HG03064 (cell line): ENCODE results near the gene PAIP2.
A peak's percentile ranks its signal among the peaks of the same experiment; 100 is the strongest.
"Not testable (repeated sequence)": the region's sequence is repeated elsewhere in the genome, so short reads cannot be mapped to it uniquely, and the experiment has no call there.

Experiments
- ATAC-seq: cut with Tn5 transposase; IDR thresholded peaks from one replicate; pipeline ENCODE4 v1.9.1; 2021; ENCODE audit warnings: low read depth; ENCODE audit not compliant: unreplicated experiment

Gene PAIP2

DNA sequence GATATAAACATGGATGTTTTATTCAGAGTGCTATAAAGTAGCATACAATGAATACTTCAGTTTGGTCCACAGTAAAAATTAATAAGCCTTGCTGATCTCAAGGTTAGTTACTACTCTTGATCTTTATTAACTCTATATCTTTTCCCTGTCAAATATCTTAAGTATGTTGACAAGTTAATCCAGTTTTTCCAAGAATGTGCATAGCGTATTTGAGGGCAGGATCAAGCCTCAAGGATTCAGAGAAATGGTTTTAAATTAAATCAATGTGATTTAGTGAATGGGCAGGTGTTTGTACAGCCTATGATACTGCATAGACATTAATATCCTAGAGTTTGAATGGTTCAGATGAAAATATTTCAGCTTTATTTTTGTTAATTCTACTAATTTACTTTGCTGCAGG is 27.4 kb upstream of the PAIP2 start:
- ATAC-seq: no peak

DNA sequence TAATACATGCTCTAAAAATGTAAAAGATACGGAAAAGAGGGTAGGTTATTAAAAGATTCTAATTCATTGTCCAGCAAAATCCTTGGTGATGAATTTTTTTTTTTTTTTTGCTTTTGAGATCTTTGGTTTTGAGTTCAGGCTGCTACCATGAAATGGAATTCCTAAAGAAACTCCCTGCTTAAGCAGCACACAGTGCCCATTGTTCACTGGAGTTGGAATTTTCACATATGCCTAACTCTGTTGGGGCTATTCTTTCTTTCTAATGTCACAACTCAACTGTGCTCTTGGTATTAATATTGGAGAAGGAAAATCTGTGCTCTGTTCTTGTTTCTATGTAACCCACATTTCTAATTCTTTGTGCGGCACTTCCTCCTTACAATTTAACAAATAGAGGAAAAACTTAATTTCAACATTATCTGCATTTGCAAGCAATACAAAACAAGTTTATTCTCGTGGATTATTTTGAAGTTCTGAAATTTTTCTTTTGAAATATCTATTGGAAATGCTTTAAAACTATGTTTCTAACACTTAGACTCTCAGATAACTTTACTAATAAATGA is 26.5 kb upstream of the PAIP2 start:
- ATAC-seq: no peak

DNA sequence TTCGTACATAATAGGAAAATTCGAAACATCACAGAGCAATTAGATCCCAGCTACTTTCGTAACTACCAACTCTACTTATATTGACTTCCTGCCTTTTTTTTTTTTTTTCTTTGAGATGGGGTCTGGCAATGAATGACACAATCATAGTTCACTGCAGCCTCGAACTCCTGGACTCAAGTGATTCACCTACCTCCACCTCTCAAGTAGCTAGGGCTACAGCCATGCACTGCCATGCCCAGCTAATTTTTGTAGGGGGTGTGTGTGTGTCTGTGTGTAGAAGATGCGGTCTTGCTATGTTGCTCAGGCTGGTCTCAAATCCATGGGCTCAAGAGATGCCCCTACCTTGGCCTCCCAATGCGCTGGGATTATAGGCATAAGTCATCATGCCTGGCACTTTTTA is 5.8 kb upstream of the PAIP2 start:
- ATAC-seq: no peak

DNA sequence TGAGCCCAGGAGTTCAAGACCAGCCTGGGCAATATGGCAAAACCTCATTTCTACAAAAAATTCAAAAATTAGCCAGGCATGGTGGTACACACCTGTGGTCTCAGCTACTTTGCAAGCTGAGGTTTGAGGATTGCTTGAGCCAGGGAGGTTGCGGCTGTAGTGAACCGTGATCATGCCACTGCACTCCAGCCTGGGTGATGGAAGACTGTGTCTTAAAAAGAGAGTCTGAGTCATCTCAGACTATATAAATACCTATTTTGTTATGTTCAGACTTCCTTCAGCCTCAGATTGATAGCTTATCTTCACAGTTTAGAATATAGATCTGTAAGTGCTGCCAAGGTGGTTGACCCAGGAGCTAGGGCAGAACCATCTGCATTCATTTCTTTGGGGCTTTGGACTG is 1.6 kb upstream of the PAIP2 start:
- ATAC-seq: no peak

DNA sequence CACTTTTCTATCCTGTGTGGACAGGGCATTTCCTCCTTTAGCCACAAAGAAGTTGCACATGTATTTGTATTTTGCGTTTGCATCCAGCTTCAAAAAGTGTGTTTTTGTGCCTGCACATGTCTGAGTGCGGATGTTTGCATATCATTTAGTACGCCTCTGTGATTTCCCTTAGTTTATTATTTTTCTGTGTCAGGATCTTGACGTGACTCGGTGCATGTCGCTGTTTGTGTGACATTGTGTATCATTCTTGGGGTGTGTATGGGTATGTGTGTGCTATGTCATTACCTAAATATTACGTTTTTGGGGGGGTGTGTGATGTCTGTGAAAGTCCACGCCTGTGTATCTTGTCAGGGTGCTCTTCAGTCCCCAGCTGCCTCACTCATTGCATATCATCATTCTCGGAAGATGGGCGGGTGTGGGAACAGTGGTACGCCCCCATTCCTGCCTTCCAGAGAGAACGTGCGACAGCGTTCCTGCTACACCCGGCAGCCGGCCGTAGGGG is 416 bp upstream of the PAIP2 start:
- ATAC-seq: no peak

DNA sequence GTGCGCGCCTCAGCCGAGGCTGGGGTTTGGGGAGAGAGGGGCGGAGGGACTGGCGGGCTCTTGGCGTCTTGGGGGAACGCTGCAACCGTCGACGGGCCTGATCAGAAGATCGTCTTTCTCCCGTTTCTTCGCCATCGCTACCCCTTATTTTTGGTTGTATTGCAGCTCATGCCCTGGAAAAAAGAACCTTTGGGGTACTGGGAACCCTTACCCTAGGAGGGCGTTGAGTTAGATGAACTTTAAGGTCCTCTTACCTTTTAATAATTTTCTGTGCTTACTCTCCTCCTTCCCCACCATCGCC is 719 bp downstream of the PAIP2 start:
- ATAC-seq: peak; percentile 35

DNA sequence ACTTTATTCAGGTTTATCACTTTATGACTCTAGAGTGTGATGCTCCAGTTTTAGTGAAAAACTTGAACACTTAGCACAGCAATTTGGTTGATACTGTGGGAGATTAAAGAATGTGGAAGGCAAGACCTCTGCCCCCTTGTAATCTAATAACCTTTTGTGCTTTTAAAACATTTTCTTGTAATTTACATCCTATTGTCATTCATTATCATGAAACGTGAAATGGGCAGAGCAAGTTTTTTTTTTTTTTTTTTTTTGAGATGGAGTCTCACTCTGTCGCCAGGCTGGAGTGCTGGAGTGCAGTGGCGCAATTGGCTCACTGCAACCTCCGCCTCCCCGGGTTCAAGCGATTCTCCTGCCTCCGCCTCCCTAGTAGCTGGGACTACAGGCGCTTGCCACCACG is 1.8 kb downstream of the PAIP2 start:
- ATAC-seq: no peak

DNA sequence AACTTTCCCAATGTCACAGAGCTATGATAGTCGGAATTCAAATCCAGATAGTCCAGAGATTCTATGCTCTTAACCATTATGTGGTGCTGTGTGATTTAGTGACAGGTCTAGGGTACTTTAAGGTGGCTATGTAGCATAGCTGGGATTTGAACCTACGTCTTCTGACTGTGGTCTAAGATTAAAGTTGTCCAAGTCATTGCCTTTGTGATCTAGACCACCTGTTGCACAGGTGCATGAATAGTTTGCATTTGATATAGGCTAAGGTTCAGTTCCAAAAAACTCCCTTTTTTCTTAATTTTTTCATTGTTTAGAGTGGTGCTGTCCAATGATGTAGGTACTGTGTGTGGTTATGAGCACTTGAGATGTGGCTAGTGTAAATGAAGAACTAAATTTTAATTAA is 2.5 kb downstream of the PAIP2 start:
- ATAC-seq: no peak

DNA sequence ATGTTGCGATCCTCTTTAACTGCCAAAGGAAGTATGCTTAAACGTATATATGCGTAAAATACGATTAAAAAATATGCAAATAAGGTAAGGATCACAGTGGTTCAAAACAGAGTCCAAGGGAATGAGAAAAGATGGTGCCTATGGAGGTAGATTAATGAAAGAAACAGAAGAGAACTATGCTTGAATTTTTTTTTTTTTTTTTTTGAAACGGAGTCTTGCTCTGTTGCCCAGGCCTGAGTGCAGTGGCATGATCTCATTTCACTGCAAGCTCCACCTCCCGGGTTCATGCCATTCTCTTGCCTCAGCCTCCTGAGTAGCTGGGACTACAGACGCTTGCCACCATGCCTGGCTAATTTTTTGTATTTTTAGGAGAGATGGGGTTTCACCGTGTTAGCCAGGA is 3.8 kb downstream of the PAIP2 start:
- ATAC-seq: not testable (repeated sequence)

DNA sequence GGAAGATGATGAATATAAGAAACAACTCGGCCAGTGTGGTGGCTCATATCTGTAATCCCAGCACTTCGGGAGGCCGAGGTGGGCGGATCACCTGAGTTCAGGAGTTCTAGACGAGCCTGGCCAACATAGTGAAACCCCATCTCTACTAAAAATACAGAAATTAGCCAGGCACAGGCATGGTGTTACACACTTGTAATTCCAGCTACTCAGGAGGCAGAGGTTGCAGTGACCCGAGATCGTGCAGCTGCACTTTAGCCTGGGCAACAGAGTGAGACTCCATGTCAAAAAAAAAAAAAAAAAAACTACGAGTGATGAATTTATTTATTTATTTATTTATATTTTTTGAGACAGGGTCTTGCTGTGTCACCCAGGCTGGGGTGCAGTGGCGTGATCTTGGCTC is 6.2 kb downstream of the PAIP2 start:
- not testable (repeated sequence) for ATAC-seq

DNA sequence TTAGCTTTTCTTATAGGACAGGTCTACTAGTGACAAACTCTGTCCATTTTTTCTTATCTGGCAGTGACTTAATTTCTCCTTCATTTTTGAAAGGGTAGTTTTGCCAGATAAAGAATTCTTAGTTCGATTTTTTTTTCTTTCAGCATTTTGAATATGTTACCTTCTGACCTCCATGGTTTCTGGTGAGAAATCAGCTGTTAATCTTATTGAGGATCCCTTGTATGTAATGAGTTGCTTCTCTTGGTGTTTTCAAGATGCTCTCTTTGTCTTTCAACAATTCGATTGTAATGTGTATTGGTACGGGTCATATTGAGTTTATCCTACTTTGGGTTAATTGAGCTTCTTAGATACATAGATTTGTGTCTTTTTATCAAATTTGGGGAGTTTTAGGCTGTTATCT is 12.5 kb downstream of the PAIP2 start:
- ATAC-seq: no peak

DNA sequence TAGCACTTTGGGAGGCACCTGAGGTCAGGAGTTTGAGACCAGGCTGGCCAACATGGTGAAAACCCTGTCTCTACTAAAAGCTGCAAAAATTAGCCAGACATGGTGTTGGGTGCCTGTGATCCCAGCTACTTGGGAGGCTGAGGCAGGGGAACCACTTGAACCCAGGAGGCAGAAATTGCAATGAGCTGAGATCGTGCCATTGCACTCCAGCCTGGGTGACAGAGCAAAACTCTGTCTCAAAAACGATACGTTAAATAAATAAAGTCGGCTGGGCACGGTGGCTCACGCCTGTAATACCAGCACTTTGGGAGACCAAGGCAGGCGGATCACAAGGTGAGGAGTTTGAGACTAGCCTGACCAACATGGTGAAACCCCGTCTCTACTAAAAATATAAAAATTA is 14.2 kb downstream of the PAIP2 start:
- not testable (repeated sequence) for ATAC-seq

DNA sequence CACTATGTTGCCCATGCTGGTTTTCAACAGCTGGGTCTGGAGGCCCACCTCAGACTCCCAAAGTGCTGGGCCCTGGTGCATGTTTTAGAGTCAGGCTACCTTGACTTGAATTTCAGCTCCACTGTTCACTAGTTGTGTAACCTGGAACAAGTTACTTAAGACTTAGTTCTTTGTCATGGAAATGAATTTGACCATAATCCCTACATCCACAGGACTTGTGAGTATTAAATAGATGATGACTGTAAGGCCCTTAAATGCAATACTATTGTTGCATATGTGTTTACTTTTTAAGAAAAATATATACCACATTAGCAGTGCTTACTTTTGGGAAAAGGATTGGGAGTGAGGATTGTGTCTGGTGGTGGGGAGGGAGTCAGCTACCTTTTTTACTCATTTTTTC is 16.4 kb downstream of the PAIP2 start:
- ATAC-seq: no peak

DNA sequence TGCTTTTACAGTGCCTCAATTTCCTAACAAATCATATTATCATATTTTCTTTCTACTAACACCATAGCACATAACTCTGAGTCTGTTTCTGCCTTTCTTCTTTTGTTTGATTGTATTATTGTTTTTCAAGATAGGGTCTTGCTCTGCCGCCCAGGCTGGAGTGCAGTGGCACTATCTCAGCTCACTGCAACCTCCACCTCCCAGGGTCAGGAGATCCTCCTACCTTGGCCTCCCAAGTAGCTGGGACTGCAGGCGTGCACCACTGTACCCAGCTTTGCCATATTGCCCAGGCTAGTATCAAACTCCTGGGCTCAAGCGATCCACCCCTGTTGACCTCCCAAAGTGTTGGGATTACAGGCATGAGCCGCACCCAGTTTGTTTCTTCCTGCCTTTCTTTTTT is 18.7 kb downstream of the PAIP2 start:
- no peak for ATAC-seq

DNA sequence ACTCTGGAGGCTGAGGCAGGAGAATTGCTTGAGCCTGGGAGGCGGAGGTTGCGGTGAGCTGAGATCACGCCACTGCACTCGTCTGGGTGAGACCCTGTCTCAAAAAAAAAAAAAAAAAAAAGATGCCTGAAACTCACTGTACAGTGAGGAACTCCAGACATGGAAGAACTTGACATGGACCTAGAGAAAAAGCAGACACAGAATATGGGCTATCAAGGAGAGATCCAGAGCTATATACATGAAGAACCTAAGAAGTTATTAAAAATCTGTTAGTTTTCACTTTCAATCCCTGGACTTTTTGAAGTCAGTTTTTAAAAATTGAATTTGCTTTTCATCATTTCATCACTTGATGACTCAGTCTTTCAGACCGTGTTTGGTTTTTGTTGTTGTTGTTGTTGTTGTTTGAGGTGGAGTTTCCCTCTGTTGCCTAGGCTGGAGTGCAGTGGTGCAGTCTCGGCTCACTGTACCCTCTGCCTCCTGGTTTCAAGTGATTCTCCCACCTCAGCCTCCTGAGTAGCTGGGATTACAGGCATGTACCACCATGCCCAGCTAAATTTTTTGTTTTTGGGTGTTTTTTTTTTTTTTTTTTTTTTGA is 20.3 kb downstream of the PAIP2 start:
- no peak for ATAC-seq

DNA sequence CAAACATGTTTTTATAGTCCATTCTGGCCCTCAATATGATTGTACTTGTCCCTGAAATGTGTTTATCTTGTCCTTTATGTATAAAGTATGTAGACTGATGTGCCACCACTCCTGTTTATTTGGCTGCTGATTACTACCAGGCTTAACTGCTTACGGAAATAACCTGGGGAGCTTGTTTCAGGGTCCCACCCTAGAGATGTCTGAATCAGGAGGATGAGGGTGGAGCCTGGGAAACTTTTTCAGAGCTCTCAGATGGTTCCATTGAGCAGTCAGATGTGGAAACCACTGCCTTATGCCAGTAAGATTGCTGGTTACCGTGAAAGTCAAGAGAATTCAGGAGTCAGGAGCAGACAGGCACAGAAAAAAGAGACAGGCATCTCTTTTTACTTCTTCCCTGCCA is 22.3 kb downstream of the PAIP2 start:
- no peak for ATAC-seq

DNA sequence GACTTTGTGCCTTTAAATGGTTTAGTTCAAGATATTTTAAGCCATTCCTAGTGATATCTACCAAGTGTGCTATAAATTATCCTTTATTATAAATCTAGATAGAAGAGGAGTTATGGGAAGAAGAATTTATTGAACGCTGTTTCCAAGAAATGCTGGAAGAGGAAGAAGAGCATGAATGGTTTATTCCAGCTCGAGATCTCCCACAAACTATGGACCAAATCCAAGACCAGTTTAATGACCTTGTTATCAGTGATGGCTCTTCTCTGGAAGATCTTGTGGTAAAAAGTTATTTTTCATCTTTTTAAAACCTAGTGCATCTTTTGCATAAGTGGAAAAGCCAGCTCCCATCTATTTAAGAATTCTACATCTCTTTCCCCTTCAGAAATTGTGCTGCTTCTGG is 22.8 kb downstream of the PAIP2 start:
- no peak for ATAC-seq

DNA sequence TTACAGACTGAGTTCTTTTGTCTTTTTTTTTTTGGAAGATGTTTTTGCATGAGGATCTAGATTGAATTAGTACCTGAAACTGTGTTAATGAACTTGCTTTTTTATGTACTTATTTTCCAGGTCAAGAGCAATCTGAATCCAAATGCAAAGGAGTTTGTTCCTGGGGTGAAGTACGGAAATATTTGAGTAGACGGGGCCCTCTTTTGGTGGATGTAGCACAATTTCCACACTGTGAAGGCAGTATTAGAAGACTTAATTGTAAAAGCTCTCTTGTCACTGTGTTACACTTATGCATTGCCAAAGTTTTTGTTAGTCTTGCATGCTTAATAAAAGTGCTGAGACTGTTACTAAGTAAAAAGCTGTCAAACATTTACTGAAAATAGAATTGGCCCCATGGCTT is 27.0 kb downstream of the PAIP2 start:
- no peak for ATAC-seq

DNA sequence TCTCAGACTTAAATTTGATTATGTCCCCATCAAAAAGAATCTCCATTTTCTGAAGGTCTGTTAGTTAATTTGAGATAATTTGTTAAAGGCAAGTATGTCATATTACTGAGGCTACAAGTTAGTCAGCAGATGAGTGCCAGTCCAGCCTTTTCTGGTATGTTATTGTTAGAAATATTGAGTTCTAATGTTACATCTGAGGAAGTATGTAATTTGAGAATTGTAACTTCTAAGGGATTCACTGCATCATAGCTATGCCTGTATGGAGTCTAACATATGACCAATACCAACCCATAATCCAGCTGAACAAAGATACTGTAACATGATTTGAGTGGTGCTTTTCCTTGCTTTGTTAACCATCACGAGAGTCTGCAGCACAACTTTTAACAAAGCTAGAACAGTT is 27.5 kb downstream of the PAIP2 start:
- ATAC-seq: no peak

DNA sequence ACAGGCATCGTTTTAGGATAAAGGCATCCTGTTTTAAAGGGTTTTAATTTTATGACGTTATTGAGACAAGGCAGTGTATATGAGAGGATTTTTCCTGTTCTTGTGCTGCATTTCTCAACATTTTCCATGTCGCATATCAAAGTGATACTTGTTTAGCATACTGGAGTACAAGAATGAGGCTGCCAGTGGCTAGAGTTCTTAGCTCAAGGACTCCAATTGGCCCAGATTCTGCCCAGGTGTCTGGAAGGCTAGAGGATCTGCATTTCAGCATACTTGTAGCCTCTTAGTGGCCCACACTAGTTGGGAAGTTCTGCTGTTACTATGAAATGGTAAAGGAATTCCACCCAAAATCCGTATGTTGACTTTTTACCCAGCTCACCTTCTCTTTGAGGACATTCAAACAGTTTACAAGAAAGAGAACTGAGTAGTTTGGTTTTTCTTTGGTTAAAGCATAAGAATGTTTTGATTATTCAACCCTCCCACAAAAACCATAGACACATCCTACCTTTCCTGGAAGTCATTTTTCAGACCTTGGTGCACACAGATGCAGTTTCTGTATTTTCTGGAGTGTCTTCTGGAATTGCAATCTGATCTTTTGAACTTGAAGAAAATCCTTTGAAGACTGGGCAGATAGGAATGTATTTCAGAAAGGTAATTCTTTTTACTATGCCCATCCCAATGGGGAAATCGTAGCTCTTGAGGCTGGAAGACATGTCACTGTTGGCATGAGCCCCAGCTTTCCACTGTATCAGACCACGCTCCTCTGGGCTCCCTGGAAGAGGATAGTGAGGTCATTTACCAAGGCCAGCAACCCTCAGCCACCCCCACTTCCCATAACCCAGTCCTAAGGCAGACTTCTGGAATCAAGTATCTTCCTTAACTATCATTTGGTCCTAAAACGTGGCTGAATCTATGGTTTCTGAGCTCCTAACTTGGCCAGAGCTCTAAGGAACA is 30.1 kb downstream of the PAIP2 start:
- ATAC-seq: no peak

DNA sequence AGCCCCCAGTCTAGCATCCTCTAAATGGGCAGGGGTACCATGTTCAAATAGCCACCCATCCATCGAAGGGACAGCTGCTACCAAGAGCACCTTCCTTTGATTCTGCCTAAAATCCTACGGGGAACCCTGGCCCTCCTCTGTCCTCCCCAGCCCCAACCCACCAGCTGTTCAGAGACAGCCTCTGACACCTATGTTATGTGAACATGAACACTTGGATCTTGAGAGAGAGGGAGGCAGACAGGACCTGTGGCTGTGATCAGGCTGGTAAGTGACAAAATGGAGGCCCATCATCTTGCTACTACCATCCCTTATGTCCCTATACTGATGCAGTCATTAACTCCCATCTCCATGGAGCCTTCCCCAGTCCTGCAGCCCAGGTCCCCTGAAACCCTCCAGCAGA is 33.3 kb downstream of the PAIP2 start:
- ATAC-seq: no peak

DNA sequence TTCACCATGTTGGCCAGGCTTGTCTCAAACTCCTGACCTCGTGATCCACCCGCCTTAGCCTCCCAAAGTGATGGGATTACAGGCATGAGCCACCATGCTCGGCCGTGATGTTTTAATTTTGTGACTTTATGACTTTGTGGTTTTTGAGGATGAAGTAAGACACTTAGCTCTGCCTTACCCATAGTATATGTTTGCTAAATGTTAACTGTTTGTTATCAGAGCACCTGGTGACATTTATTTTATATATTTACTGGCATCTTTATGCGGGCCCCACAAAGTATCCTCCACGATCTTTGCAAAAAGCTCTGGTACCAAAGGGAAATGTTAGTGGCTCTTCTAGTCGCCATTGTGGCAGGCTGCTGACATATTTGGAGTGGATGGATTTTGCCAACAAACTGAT is 34.7 kb downstream of the PAIP2 start:
- no peak for ATAC-seq
